Coronary artery (tissue), 2 donors: ENCODE results near the gene TBKBP1.

Experiments
- DNase-seq: peaks from one replicate; pipeline ENCODE4 v3.0.0-alpha.2; 2017; ENCODE audit warnings: low spot score
- H3K27ac ChIP-seq, 2 donors: fragments of 200-600 bp; sonication (generic); one replicate each; pipeline ENCODE4 v1.5.1; 2016 to 2019
- H3K4me3 ChIP-seq: fragments of 200-600 bp; sonication (generic); 2 replicates; pipeline ENCODE4 v1.5.1; 2016; ENCODE audit warnings: mild to moderate bottlenecking, moderate library complexity
- CTCF ChIP-seq: fragments of 200-600 bp; sonication (generic); IDR thresholded peaks from one replicate; pipeline ENCODE4 v1.5.1; 2019; ENCODE audit warnings: antibody characterized with exemption

TBKBP1 gene

DNA sequence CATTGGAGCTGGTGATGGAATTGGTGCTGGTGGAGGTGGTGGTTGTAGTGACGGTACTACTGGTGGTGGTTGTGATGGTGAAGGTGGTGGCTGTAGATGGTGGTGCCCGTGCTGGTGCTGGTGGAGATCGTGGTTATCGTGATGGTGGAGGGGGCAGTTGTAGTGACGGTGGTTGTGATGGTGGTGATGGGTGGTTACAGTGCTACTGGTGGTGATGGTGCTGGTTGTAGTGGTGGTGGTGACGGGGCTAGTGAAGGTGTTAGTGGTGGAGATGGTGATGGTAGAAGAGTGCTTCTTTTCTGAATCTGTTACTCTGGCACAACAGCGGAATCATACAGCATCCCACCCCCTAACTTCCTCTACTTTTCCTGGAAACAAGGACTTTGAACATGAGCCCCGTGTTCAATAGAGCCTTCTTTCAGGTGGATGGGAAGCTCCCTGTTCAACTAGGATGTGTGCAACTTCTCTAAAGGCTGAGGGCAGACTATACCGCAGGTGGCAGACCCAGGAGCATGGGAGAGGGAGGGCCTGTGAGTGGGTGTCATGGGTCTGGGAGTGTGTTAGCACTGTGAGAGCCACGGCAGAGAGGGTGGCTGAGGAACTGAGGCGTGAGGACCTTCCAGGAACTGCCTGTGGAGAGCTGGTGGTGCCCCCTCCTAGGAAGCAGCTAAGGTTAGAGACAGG lies 47.3 kb downstream of the TBKBP1 start:
- DNase-seq: no peak

DNA sequence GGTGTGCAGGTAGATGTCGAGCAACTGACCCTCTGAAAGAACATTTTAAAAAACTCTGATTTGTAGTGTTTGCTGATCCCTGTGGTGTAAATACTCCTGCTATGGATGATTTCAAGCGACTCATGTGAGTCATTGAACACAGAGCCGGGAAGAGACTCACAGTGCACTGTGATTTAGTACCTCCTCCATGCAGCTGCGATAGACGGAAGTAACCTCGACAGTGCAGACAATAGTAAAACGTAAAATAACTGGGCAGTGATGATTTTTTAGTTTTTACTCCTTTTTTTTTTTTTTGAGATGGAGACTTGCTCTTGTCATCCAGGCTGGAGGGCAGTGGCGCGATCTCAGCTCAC lies 47.8 kb downstream of the TBKBP1 start:
- Histone ChIP-seq H3K27ac (no peak overlapping the region), H3K4me3 (no peak overlapping the region)
- no peak for TF ChIP-seq CTCF
- no peak for DNase-seq

More for the DNA sequence above, 47.3 kb downstream of the TBKBP1 start:
- TF ChIP-seq CTCF: no peak
- Histone ChIP-seq H3K27ac (no peak overlapping the region), H3K4me3 (no peak overlapping the region)

- no peak overlapping the region for H3K4me3 ChIP-seq
- DNase-seq: no peak
- TF ChIP-seq CTCF: no peak
- no peak overlapping the region for H3K27ac ChIP-seq
These were observed 48.6 kb downstream of the TBKBP1 start for GRCh38 chr17:47742319-47743181.

- H3K4me3 ChIP-seq: no peak overlapping the region
- H3K27ac ChIP-seq: no peak overlapping the region
- no peak for TF ChIP-seq CTCF
- no peak for DNase-seq
These were observed 50.4 kb downstream of the TBKBP1 start for GRCh38 chr17:47744168-47745036.

DNA sequence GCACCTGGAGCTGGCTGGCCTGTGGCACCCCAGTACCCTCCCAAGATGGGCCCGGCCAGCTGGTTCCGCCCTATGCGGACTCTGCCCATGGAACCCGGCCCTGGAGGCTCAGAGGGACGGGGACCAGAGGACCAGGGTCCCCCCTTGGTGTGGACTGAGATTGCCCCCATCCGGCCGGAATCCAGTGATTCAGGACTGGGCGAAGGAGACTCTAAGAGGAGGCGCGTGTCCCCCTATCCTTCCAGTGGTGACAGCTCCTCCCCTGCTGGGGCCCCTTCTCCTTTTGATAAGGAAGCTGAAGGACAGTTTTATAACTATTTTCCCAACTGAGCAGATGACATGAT lies 51.0 kb downstream of the TBKBP1 start:
- DNase-seq: no peak
- no peak for TF ChIP-seq CTCF
- Histone ChIP-seq H3K4me3 (no peak overlapping the region), H3K27ac (no peak overlapping the region)

- DNase-seq: no peak
- Histone ChIP-seq H3K27ac (no peak overlapping the region), H3K4me3 (no peak overlapping the region)
- TF ChIP-seq CTCF: no peak
These were observed 57.5 kb downstream of the TBKBP1 start for GRCh38 chr17:47751471-47751870.
